Fibroblast of lung (primary cell): Measurements from ENCODE around the gene NCAM2. TPM values are rescaled to one million over a fixed set of nuclear protein-coding genes. Genes with fewer than 3 reads are reported as not detected.
A peak's percentile ranks its signal among the peaks of the same experiment; 100 is the strongest.

Experiments used
- DNase-seq, 2 donors: peaks; one replicate each; pipeline versions ENCODE4 v3.0.0 to v3.0.0-alpha.2; 2010; ENCODE audit warnings: low read depth in 2 of 2
- H2AFZ ChIP-seq: 2 replicates; pipeline ENCODE4 v1.5.1; 2012; ENCODE audit warnings: low read length, control low read depth, inconsistent platforms
- H3K27ac ChIP-seq: 2 replicates; pipeline ENCODE4 v1.5.1; 2011; ENCODE audit warnings: low read length, control low read depth; ENCODE audit not compliant: insufficient read depth
- H3K27me3 ChIP-seq: 2 replicates; pipeline ENCODE4 v1.5.1; 2011; ENCODE audit warnings: mild to moderate bottlenecking, low read length; ENCODE audit not compliant: control insufficient read depth, insufficient read depth
- H3K36me3 ChIP-seq: 2 replicates; pipeline ENCODE4 v1.5.1; 2011; ENCODE audit warnings: low read length; ENCODE audit not compliant: control insufficient read depth, insufficient read depth
- H3K4me1 ChIP-seq: 2 replicates; pipeline ENCODE4 v1.5.1; 2011; ENCODE audit warnings: low read length; ENCODE audit not compliant: control insufficient read depth, insufficient read depth; ENCODE audit errors: extremely low read depth
- H3K4me2 ChIP-seq: 2 replicates; pipeline ENCODE4 v1.5.1; 2011; ENCODE audit warnings: low read length, control low read depth; ENCODE audit not compliant: insufficient read depth; ENCODE audit errors: extremely low read depth
- H3K4me3 ChIP-seq, 4 experiments: fragments of 200-600 bp in 1 of 4; sonication (generic) in 1 of 4; replicated peaks in 1 of 4; 2 replicates each; pipeline ENCODE4 v1.5.1; 2011 to 2016; ENCODE audit warnings: low read length in 4 of 4, low read depth in 3 of 4, mild to moderate bottlenecking in 3 of 4, control low read depth in 2 of 4, inconsistent platforms in 1 of 4, mixed read lengths in 1 of 4; ENCODE audit not compliant: insufficient read depth in 1 of 4; ENCODE audit errors: control extremely low read depth in 1 of 4
- H3K79me2 ChIP-seq: 2 replicates; pipeline ENCODE4 v1.5.1; 2012; ENCODE audit warnings: mild to moderate bottlenecking, low read length, inconsistent platforms; ENCODE audit not compliant: control insufficient read depth, insufficient read depth
- H3K9ac ChIP-seq: 2 replicates; pipeline ENCODE4 v1.5.1; 2011; ENCODE audit warnings: mild to moderate bottlenecking, low read length, control low read depth; ENCODE audit not compliant: insufficient read depth
- H3K9me3 ChIP-seq: 2 replicates; pipeline ENCODE4 v1.5.1; 2012; ENCODE audit warnings: low read depth, low read length; ENCODE audit not compliant: control insufficient read depth, insufficient read depth
- H4K20me1 ChIP-seq: 2 replicates; pipeline ENCODE4 v1.5.1; 2011; ENCODE audit warnings: low read length; ENCODE audit not compliant: control insufficient read depth, insufficient read depth; ENCODE audit errors: extremely low read depth
- CTCF ChIP-seq, 2 donors: IDR thresholded peaks in 1 of 2; conservative IDR thresholded peaks in 1 of 2; 1 replicate in 1 of 2; 2 replicates in 1 of 2; pipeline ENCODE4 v1.5.1; 2011 to 2012; ENCODE audit warnings: low read length in 2 of 2, control low read depth in 1 of 2, inconsistent platforms in 1 of 2, low read depth in 1 of 2, mild to moderate bottlenecking in 1 of 2
- EZH2 ChIP-seq: IDR thresholded peaks from 2 replicates; pipeline ENCODE4 v1.5.1; 2012; ENCODE audit warnings: low read length, control low read depth, mild to moderate bottlenecking; ENCODE audit errors: missing control alignments
- polyA plus RNA-seq, 2 donors: library from polyadenylated mRNA; depleted of rRNA in 1 of 2; stranded (reverse) in 1 of 2; unstranded in 1 of 2; fragments of >200 nt; gene quantifications; 2 replicates each; pipeline ENCODE4 v1.2.1, GENCODE V29; 2011 to 2012; ENCODE audit warnings: missing spikeins in 1 of 2
- total RNA-seq: library from RNA; depleted of rRNA; stranded (reverse); fragments of >200 nt; gene quantifications from 2 replicates; pipeline ENCODE4 v1.2.1, GENCODE V29; 2014

NCAM2 gene
- total and polyA plus RNA-seq, 2 donors (not counting 1 experiment from before 2014, with no cell fraction given), result 5.6 to 11.1 TPM

GRCh38 chr21:21000591-21001175 lies 2.5 kb downstream of the NCAM2 start:
- no peak overlapping the region for H2AFZ ChIP-seq
- DNase-seq, result no peak
- peak overlapping the region in 1 of 4 experiments; percentile 86 for H3K4me3 ChIP-seq
- H3K36me3 ChIP-seq, result no peaks in the 10 kb centered on the region
- no peak overlapping the region for H3K27ac ChIP-seq
- H3K79me2 ChIP-seq, result no peaks in the 10 kb centered on the region
- no peaks in the 10 kb centered on the region for H3K4me1 ChIP-seq
- H3K9ac ChIP-seq, result no peak overlapping the region
- no peaks in the 10 kb centered on the region for H3K27me3 ChIP-seq
- no peak overlapping the region for H3K4me2 ChIP-seq
- H3K9me3 ChIP-seq, result no peaks in the 10 kb centered on the region
- TF ChIP-seq EZH2 (no peak), CTCF (conservative IDR thresholded peaks at IDR 0.05 in 1 of 2, IDR thresholded peaks at IDR 0.05 in 1 of 2; ENCODE audit: low read depth in 1 of 2, low read length in 2 of 2) (no peak)
- no peaks in the 10 kb centered on the region for H4K20me1 ChIP-seq

GRCh38 chr21:21001591-21002100 lies 3.4 kb downstream of the NCAM2 start:
- Histone ChIP-seq H3K79me2 (no peaks in the 10 kb centered on the region), H3K9ac (no peak overlapping the region), H3K27ac (no peak overlapping the region), H4K20me1 (no peaks in the 10 kb centered on the region), H3K9me3 (no peaks in the 10 kb centered on the region), H3K4me2 (no peak overlapping the region), H3K4me3 (no peak overlapping the region), H2AFZ (no peak overlapping the region), H3K27me3 (no peaks in the 10 kb centered on the region), H3K4me1 (no peaks in the 10 kb centered on the region), H3K36me3 (no peaks in the 10 kb centered on the region)
- no peak for DNase-seq
- no peak for TF ChIP-seq CTCF (conservative IDR thresholded peaks at IDR 0.05 in 1 of 2, IDR thresholded peaks at IDR 0.05 in 1 of 2; ENCODE audit: low read depth in 1 of 2, low read length in 2 of 2)
- TF ChIP-seq EZH2, result no peak

- Histone ChIP-seq H3K27ac (no peak overlapping the region), H3K27me3 (no peaks in the 10 kb centered on the region), H3K9ac (no peak overlapping the region), H3K4me2 (no peak overlapping the region), H3K4me1 (no peaks in the 10 kb centered on the region), H4K20me1 (no peaks in the 10 kb centered on the region), H3K36me3 (no peaks in the 10 kb centered on the region), H3K79me2 (no peaks in the 10 kb centered on the region), H3K9me3 (no peaks in the 10 kb centered on the region), H3K4me3 (no peak overlapping the region), H2AFZ (no peak overlapping the region)
- no peak for TF ChIP-seq EZH2
- no peak for TF ChIP-seq CTCF (conservative IDR thresholded peaks at IDR 0.05 in 1 of 2, IDR thresholded peaks at IDR 0.05 in 1 of 2; ENCODE audit: low read depth in 1 of 2, low read length in 2 of 2)
- no peak for DNase-seq
Measured at GRCh38 chr21:21002153-21002552, 3.9 kb downstream of the NCAM2 start.
